ENCODE data around the gene GNAT1. TPM values are rescaled to one million over a fixed set of nuclear protein-coding genes. Genes with fewer than 3 reads are reported as not detected.

The GNAT1 gene
- total RNA-seq, 1 donor from 2014 or later: not detected

DNA sequence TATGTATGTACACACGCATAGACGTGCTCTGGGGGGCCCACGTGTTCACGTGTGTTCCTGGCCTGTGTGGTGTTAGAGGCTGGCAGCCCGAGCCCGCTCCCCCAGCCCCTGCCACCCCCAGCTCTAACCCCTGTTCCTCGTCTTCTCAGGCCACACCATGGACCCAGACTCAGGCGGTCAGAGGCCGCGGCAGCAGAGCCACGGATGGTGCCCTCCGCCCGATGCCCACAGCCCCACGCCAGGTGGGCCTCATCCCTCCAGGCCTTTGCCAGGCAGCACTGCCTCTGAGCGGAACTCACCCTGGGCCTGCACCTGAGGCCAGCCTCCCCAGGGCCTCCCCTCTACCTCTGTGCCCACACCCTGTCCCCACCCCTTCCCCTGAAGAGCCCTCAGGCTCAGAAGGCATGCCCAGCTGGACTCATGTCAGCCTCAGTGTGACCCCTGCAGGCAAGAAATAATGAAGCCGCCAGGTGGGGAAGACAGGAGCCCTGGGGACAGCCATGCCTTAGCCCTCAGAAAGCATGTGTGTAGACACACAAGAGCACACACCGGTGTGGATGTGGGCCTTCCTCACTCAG, 16.4 kb upstream of the GNAT1 start:
- ATAC-seq (peak; percentile 55), DNase-seq (no peak)
- Histone ChIP-seq H3K27me3 (no peaks in the 10 kb centered on the region), H3K27ac (no peak overlapping the region), H3K4me3 (no peak overlapping the region), H3K9me3 (no peaks in the 10 kb centered on the region), H3K36me3 (peaks cover 6% of the 10 kb centered on the region), H3K4me1 (peaks cover 21% of the 10 kb centered on the region)
- intact Hi-C loops (cut with DNase I): no loop called here
- TF ChIP-seq, protein P1, sequence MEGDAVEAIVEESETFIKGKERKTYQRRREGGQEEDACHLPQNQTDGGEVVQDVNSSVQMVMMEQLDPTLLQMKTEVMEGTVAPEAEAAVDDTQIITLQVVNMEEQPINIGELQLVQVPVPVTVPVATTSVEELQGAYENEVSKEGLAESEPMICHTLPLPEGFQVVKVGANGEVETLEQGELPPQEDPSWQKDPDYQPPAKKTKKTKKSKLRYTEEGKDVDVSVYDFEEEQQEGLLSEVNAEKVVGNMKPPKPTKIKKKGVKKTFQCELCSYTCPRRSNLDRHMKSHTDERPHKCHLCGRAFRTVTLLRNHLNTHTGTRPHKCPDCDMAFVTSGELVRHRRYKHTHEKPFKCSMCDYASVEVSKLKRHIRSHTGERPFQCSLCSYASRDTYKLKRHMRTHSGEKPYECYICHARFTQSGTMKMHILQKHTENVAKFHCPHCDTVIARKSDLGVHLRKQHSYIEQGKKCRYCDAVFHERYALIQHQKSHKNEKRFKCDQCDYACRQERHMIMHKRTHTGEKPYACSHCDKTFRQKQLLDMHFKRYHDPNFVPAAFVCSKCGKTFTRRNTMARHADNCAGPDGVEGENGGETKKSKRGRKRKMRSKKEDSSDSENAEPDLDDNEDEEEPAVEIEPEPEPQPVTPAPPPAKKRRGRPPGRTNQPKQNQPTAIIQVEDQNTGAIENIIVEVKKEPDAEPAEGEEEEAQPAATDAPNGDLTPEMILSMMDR (IDR thresholded peaks at IDR 0.05): no peak

DNA sequence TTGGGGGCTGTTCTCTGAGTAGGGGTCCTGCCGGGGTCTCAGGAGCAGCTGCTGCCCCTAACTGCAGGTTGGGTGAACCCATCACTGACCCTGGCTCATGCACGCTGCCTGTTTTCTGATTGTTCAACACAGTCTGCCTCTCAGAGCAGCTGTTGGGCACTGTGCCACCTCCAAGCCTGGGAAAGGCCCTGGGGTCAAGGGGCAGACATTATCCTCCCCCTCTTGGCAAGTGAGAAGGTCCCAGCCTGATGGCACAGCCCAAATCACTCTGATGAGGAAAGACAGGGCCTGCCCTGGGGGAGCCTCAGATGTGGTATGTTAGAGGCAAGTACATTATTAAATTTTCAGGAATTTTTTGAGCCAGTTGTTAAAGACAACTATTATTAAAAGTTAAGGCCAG, 14.1 kb upstream of the GNAT1 start:
- ATAC-seq (peak; percentile 8), DNase-seq (no peak)
- TF ChIP-seq, protein P1 (IDR thresholded peaks at IDR 0.05): no peak
- no peaks in the 10 kb centered on the region for H3K9me3 ChIP-seq
- H3K27ac ChIP-seq: no peak overlapping the region
- peaks cover 6% of the 10 kb centered on the region for H3K36me3 ChIP-seq
- H3K4me1 ChIP-seq: peaks cover 5% of the 10 kb centered on the region
- no peaks in the 10 kb centered on the region for H3K27me3 ChIP-seq
- intact Hi-C loops (cut with DNase I): no loop called here
- H3K4me3 ChIP-seq: no peak overlapping the region

DNA sequence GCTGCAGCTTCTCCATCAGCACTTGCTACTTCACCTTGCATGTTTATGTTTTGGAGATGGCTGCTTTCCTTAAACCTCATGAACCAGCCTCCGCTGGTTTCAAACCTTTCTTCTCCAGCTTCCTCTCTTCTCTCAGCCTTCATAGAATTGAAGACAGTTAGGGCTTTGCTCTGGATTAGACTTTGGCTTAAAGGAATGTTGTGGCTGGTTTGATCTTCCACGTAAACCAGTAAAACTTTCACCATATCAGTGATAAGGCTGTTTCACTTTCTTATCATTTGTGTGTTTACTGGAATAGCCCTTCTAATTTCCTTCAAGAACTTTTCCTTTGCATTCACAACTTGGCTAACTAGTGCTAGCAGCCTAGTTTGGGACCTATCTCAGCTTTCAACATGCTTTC, 11.7 kb upstream of the GNAT1 start:
- intact Hi-C loops (cut with DNase I): no loop called here
- no peak for DNase-seq
- H3K27ac ChIP-seq: no peak overlapping the region
- TF ChIP-seq, protein P1 (IDR thresholded peaks at IDR 0.05): no peak
- no peak for ATAC-seq
- peaks cover 5% of the 10 kb centered on the region for H3K4me1 ChIP-seq
- H3K4me3 ChIP-seq: no peak overlapping the region
- no peaks in the 10 kb centered on the region for H3K9me3 ChIP-seq
- peaks cover 6% of the 10 kb centered on the region for H3K36me3 ChIP-seq
- H3K27me3 ChIP-seq: no peaks in the 10 kb centered on the region

DNA sequence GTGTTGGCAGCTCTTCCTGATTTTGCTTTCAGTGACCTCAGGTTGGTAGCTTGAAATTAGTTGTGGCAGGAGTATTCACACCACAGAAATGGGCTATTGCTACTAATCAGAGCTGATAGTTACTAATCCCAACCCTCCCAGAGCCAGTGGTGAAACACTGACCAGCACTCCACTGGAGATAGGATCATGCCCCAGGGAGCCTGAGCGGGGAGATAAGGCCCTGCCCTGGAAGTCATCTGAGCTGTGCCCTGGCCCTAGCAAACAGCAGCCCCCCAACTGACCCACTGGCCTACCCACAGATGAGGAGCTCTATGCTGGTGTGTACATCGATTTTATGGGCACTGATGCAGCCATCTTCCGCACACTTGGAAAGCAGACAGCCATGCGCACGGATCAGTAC, 9.4 kb upstream of the GNAT1 start:
- Histone ChIP-seq H3K36me3 (no peaks in the 10 kb centered on the region), H3K4me1 (peaks cover 3% of the 10 kb centered on the region), H3K27ac (no peak overlapping the region), H3K4me3 (no peak overlapping the region), H3K9me3 (no peaks in the 10 kb centered on the region), H3K27me3 (no peaks in the 10 kb centered on the region)
- TF ChIP-seq, protein P1 (IDR thresholded peaks at IDR 0.05): no peak
- ATAC-seq (no peak), DNase-seq (no peak)
- intact Hi-C loops (cut with DNase I): no loop called here

DNA sequence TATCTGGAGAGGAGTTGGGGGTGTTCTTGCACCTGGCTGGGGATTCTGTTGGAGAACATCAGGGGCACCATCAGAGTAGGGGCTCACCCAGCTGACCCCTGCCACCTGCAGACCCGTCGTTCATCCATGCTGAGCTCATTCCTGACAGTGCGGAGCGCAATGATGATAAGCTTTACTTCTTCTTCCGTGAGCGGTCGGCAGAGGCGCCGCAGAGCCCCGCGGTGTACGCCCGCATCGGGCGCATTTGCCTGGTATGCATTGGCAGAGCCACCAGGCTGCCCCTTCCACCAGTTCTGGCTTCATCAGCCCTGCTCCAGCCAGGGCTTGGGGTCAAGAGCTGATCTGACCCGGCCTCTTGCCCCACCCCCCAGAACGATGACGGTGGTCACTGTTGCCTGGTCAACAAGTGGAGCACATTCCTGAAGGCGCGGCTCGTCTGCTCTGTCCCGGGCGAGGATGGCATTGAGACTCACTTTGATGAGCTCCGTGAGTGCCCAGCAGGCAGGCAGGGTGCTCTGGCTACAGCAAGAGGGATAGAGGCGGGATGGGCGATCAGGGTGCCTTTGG, 8.8 kb upstream of the GNAT1 start:
- intact Hi-C loops (cut with DNase I): no loop called here

More for the DNA sequence above, 8.8 kb upstream of the GNAT1 start:
- no peaks in the 10 kb centered on the region for H3K9me3 ChIP-seq
- no peak overlapping the region for H3K27ac ChIP-seq
- H3K27me3 ChIP-seq: no peaks in the 10 kb centered on the region
- ATAC-seq (no peak), DNase-seq (no peak)
- no peaks in the 10 kb centered on the region for H3K36me3 ChIP-seq
- H3K4me1 ChIP-seq: no peaks in the 10 kb centered on the region
- no peak overlapping the region for H3K4me3 ChIP-seq
- TF ChIP-seq, protein P1 (IDR thresholded peaks at IDR 0.05): no peak

Data from upper lobe of right lung (tissue), 1 donor.